ENCODE results near the gene APOF.
"Not testable (repeated sequence)": the region's sequence is repeated elsewhere in the genome, so short reads cannot be mapped to it uniquely, and the experiment has no call there.

Gene APOF

GRCh38 chr12:56408799-56409417 lies 46.3 kb upstream of the APOF start:
- H3K36me3 ChIP-seq (replicated peaks in 1 of 2; ENCODE audit: control insufficient read depth in 2 of 2, insufficient read depth in 2 of 2, low read length in 2 of 2): peaks cover 8 to 18% of the 10 kb centered on the region in 2 donors
- no peak overlapping the region for H4K8ac ChIP-seq (ENCODE audit: low read depth, low read length)
- no peak overlapping the region for H2BK5ac ChIP-seq (ENCODE audit: low read length)
- H3K9me3 ChIP-seq (replicated peaks in 1 of 2; ENCODE audit: control insufficient read depth in 2 of 2, insufficient read depth in 1 of 2, low read depth in 1 of 2, low read length in 2 of 2): peaks cover 0 to 2% of the 10 kb centered on the region in 2 donors
- no peak overlapping the region for H2AFZ ChIP-seq (ENCODE audit: low read length)
- no CpG with 5 or more reads among the region's 5 CpGs for WGBS, 2 donors (ENCODE audit: extremely low coverage in 2 of 2, insufficient read length in 2 of 2, insufficient replicate concordance in 1 of 2)
- no peaks in the 10 kb centered on the region for H3K79me1 ChIP-seq (ENCODE audit: low read depth, low read length)
- H4K91ac ChIP-seq (ENCODE audit: low read depth, low read length, poor library complexity): no peak overlapping the region
- H3K23ac ChIP-seq (ENCODE audit: low read depth, low read length, poor library complexity): no peak overlapping the region
- no peak overlapping the region for H2BK15ac ChIP-seq (ENCODE audit: low read length)
- no peak overlapping the region for H3K4ac ChIP-seq (ENCODE audit: low read length)
- H3K27me3 ChIP-seq (ENCODE audit: control insufficient read depth in 3 of 3, insufficient read depth in 3 of 3, low read depth in 1 of 3, low read length in 3 of 3): no peaks in the 10 kb centered on the region
- H3K4me3 ChIP-seq (ENCODE audit: low read length in 2 of 2): no peak overlapping the region
- no peak for DNase-seq (ENCODE audit: low spot score)
- H3K4me2 ChIP-seq (ENCODE audit: insufficient read depth, low read length, poor library complexity, severe bottlenecking): no peak overlapping the region
- H2BK12ac ChIP-seq (ENCODE audit: low read length): no peak overlapping the region
- H3K9ac ChIP-seq (ENCODE audit: low read depth, low read length, poor library complexity): no peak overlapping the region
- H3K14ac ChIP-seq (ENCODE audit: low read length): no peak overlapping the region
- H2BK120ac ChIP-seq (ENCODE audit: low read depth, low read length): no peak overlapping the region
- H3K18ac ChIP-seq (ENCODE audit: low read length): no peak overlapping the region
- no peak overlapping the region for H2AK5ac ChIP-seq (ENCODE audit: low read depth, low read length)
- peaks cover 0 to 3% of the 10 kb centered on the region in 2 donors for H3K4me1 ChIP-seq (ENCODE audit: control insufficient read depth in 2 of 2, insufficient read depth in 1 of 2, low read depth in 1 of 2, low read length in 2 of 2)
- H3K27ac ChIP-seq (replicated peaks; ENCODE audit: low read length): no peak overlapping the region

DNA sequence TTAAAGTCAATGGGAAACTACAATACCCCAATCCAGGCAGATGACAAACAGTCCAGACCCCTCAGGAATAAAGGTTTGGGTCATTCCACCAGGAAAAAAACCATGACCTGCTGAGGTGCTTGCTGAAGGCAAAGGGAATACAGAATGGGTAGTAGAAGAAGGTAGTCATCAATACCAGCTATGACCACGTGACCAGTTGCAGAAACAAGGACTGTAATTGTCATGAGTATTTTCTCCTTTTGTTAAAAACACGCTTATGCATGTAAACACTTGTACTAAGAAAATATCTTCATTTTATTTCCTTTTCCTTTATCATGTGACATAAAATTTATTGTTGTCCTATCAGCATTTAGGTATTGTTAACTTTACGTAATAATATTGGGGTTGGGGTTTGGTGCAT lies 41.6 kb upstream of the APOF start:
- not testable (repeated sequence) for H3K4me1 ChIP-seq (ENCODE audit: control insufficient read depth in 2 of 2, insufficient read depth in 1 of 2, low read depth in 1 of 2, low read length in 2 of 2)

DNA sequence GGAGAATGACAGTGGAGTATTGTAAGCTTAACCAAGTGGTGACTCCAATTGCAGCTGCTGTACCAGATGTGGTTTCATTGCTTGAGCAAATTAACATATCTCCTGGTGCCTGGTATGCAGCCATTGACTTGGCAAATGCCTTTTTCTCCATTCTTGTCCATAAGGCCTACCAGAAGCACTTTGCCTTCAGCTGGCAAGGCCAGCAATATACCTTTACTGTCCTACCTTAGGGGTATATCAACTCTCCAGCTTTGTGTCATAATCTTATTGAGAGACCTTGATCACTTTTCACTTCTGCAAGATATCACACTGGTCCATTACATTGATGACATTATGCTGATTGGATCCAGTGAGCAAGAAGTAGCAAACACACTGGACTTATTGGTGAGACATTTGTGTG lies 39.0 kb upstream of the APOF start:
- not testable (repeated sequence) for H3K27ac ChIP-seq (replicated peaks; ENCODE audit: low read length); H3K27me3 ChIP-seq (ENCODE audit: control insufficient read depth in 3 of 3, insufficient read depth in 3 of 3, low read depth in 1 of 3, low read length in 3 of 3); H3K23ac ChIP-seq (ENCODE audit: low read depth, low read length, poor library complexity); H3K18ac ChIP-seq (ENCODE audit: low read length); H3K79me1 ChIP-seq (ENCODE audit: low read depth, low read length); H3K4ac ChIP-seq (ENCODE audit: low read length); H2AFZ ChIP-seq (ENCODE audit: low read length); H3K4me2 ChIP-seq (ENCODE audit: insufficient read depth, low read length, poor library complexity, severe bottlenecking); H2BK12ac ChIP-seq (ENCODE audit: low read length); H3K4me1 ChIP-seq (ENCODE audit: control insufficient read depth in 2 of 2, insufficient read depth in 1 of 2, low read depth in 1 of 2, low read length in 2 of 2); H3K14ac ChIP-seq (ENCODE audit: low read length); H2AK5ac ChIP-seq (ENCODE audit: low read depth, low read length); H2BK5ac ChIP-seq (ENCODE audit: low read length); H2BK15ac ChIP-seq (ENCODE audit: low read length); H2BK120ac ChIP-seq (ENCODE audit: low read depth, low read length); H4K91ac ChIP-seq (ENCODE audit: low read depth, low read length, poor library complexity); DNase-seq (ENCODE audit: low spot score); H3K36me3 ChIP-seq (replicated peaks in 1 of 2; ENCODE audit: control insufficient read depth in 2 of 2, insufficient read depth in 2 of 2, low read length in 2 of 2); H4K8ac ChIP-seq (ENCODE audit: low read depth, low read length); H3K4me3 ChIP-seq (ENCODE audit: low read length in 2 of 2); H3K9ac ChIP-seq (ENCODE audit: low read depth, low read length, poor library complexity)
- peaks cover 0 to 13% of the 10 kb centered on the region in 2 donors for H3K9me3 ChIP-seq (replicated peaks in 1 of 2; ENCODE audit: control insufficient read depth in 2 of 2, insufficient read depth in 1 of 2, low read depth in 1 of 2, low read length in 2 of 2)

More for the DNA sequence above, 41.6 kb upstream of the APOF start:
- not testable (repeated sequence) for H3K9ac ChIP-seq (ENCODE audit: low read depth, low read length, poor library complexity); H3K14ac ChIP-seq (ENCODE audit: low read length); H2AK5ac ChIP-seq (ENCODE audit: low read depth, low read length); H3K9me3 ChIP-seq (replicated peaks in 1 of 2; ENCODE audit: control insufficient read depth in 2 of 2, insufficient read depth in 1 of 2, low read depth in 1 of 2, low read length in 2 of 2); H2BK5ac ChIP-seq (ENCODE audit: low read length); H3K4ac ChIP-seq (ENCODE audit: low read length); H3K4me2 ChIP-seq (ENCODE audit: insufficient read depth, low read length, poor library complexity, severe bottlenecking); H3K18ac ChIP-seq (ENCODE audit: low read length); H2BK12ac ChIP-seq (ENCODE audit: low read length); H2BK15ac ChIP-seq (ENCODE audit: low read length); H4K91ac ChIP-seq (ENCODE audit: low read depth, low read length, poor library complexity); H3K27ac ChIP-seq (replicated peaks; ENCODE audit: low read length); H3K36me3 ChIP-seq (replicated peaks in 1 of 2; ENCODE audit: control insufficient read depth in 2 of 2, insufficient read depth in 2 of 2, low read length in 2 of 2); H3K27me3 ChIP-seq (ENCODE audit: control insufficient read depth in 3 of 3, insufficient read depth in 3 of 3, low read depth in 1 of 3, low read length in 3 of 3); H3K79me1 ChIP-seq (ENCODE audit: low read depth, low read length); H2AFZ ChIP-seq (ENCODE audit: low read length); H3K23ac ChIP-seq (ENCODE audit: low read depth, low read length, poor library complexity); DNase-seq (ENCODE audit: low spot score); H3K4me3 ChIP-seq (ENCODE audit: low read length in 2 of 2); H2BK120ac ChIP-seq (ENCODE audit: low read depth, low read length); H4K8ac ChIP-seq (ENCODE audit: low read depth, low read length)
- WGBS, 2 donors (ENCODE audit: extremely low coverage in 2 of 2, insufficient read length in 2 of 2, insufficient replicate concordance in 1 of 2): no CpG with 5 or more reads among the region's 3 CpGs

DNA sequence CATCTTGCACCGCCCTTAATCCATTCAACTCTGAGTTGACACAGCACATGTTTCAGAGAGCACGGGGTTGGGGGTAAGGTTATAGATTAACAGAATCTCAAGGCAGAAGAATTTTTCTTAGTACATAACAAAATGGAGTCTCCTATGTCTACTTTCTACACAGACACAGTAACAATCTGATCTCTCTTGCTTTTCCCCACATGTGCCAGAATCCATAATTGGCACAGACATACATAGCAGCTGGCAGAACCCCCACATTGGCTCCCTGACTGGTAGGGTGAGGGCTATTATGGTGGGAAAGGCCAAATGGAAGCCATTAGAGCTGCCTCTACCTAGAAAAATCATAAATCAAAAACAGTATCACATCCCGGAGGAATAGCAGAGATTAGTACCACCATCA lies 38.5 kb upstream of the APOF start:
- H3K36me3 ChIP-seq (replicated peaks in 1 of 2; ENCODE audit: control insufficient read depth in 2 of 2, insufficient read depth in 2 of 2, low read length in 2 of 2); H2AFZ ChIP-seq (ENCODE audit: low read length); H2BK5ac ChIP-seq (ENCODE audit: low read length); H3K18ac ChIP-seq (ENCODE audit: low read length); H3K4me3 ChIP-seq (ENCODE audit: low read length in 2 of 2); H4K91ac ChIP-seq (ENCODE audit: low read depth, low read length, poor library complexity); H3K9ac ChIP-seq (ENCODE audit: low read depth, low read length, poor library complexity); H3K4me2 ChIP-seq (ENCODE audit: insufficient read depth, low read length, poor library complexity, severe bottlenecking); H3K27me3 ChIP-seq (ENCODE audit: control insufficient read depth in 3 of 3, insufficient read depth in 3 of 3, low read depth in 1 of 3, low read length in 3 of 3); H3K4ac ChIP-seq (ENCODE audit: low read length); H2BK12ac ChIP-seq (ENCODE audit: low read length); H3K14ac ChIP-seq (ENCODE audit: low read length); H2BK120ac ChIP-seq (ENCODE audit: low read depth, low read length); H3K23ac ChIP-seq (ENCODE audit: low read depth, low read length, poor library complexity); H2AK5ac ChIP-seq (ENCODE audit: low read depth, low read length); H4K8ac ChIP-seq (ENCODE audit: low read depth, low read length); DNase-seq (ENCODE audit: low spot score); H2BK15ac ChIP-seq (ENCODE audit: low read length); H3K4me1 ChIP-seq (ENCODE audit: control insufficient read depth in 2 of 2, insufficient read depth in 1 of 2, low read depth in 1 of 2, low read length in 2 of 2); H3K79me1 ChIP-seq (ENCODE audit: low read depth, low read length); H3K27ac ChIP-seq (replicated peaks; ENCODE audit: low read length): not testable (repeated sequence)
- WGBS, 2 donors (ENCODE audit: extremely low coverage in 2 of 2, insufficient read length in 2 of 2, insufficient replicate concordance in 1 of 2): no CpG with 5 or more reads among the region's 3 CpGs
- H3K9me3 ChIP-seq (replicated peaks in 1 of 2; ENCODE audit: control insufficient read depth in 2 of 2, insufficient read depth in 1 of 2, low read depth in 1 of 2, low read length in 2 of 2): peaks cover 0 to 13% of the 10 kb centered on the region in 2 donors

Data from neuronal stem cell (in vitro differentiated cells).